SH-SY5Y (cell line): ENCODE data around the gene TRIM2.

Experiments
- GATA2 ChIP-seq: IDR thresholded peaks from 2 replicates; pipeline ENCODE4 v1.6.1; 2011; ENCODE audit warnings: mild to moderate bottlenecking, low read depth, low read length
- GATA3 ChIP-seq: IDR thresholded peaks from 2 replicates; pipeline ENCODE4 v1.6.1; 2011; ENCODE audit warnings: low read depth, mild to moderate bottlenecking, low read length, moderate library complexity

- no peak for TF ChIP-seq GATA3
- TF ChIP-seq GATA2: no peak
Measured at GRCh38 chr4:153267890-153268289, 63.6 kb downstream of the TRIM2 start.
